Kidney tubule cell (primary cell): ENCODE data around the gene BCAS3.

Source experiments
- DNase-seq: peaks from one replicate; pipeline ENCODE4 v3.0.0-alpha.2; 2018; ENCODE audit warnings: low spot score

The BCAS3 gene

DNA sequence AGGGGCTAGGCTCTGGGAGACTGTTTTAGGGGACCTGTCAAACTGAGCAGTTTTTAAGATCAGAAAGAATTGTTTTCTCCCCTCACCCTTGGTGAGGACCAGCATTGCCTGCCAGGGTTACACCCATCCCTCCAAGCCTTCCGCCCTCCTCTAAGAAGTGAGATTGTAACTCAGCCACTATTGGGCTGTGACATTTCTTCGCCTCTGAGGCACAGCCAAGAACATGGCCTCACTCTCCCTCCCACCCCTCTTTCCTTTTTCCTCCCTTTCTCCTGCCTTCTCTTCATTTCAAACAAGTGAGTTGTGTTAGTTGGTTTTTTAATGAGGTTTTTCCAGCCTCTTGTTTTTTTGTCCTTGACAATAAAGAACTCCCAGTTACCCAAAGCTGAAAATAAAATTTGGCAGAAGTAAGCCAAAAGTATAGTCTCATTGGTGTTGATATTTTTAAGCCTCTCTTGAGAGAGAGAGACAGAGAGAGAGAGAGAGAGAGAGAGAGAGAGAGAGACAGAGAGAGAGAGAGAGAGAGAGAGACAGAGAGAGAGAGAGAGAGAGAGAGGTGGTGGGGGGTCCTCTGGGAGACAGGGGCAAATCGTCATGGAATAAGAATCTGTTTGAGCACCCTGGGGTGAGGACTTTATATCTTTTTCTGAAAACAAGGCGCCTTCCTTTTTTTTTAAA is 644.8 kb downstream of the BCAS3 start:
- no peak for DNase-seq

DNA sequence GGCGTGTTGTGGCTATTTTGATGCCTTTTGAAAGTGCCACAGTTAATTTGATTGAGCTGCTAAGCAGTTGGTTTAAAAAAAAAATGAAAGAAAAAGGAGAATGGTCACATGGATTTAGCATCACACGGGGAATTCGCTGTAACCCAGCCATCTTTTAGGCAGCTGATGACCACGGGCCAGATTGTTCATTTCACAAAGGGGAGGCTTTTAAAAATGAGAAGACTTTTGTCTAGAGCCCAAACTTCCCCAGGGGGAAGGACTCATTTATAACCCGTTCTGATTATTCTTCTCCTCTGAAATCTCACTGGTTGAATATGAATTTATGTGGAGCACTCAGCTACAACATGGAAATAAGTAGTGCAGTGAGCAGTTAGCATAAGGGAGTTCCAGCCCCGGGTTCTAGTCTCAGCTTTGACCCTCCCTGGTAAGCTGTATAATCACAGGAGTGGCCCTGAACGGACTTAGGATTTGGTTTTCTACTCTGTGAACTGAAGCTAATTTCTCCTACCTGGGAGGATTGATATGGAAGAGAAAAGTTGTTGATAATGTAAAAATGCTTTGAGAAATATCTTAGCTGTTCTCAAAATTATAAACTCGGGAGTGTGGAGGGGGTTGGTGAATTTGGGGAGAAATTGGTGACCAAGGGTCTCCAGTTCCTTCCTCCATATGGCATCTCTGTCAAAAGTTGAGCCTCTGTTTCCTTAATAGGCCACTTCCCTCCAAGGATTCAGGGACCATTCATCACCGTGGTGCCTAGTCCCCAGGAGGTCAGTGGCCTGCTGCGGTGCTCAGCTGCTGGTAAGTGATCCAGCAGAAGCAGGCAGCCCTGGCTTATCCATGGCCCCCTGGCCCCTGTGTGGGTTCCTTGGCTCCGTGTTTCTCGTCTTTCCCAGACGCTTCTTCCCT is 645.6 kb downstream of the BCAS3 start:
- DNase-seq: no peak

DNA sequence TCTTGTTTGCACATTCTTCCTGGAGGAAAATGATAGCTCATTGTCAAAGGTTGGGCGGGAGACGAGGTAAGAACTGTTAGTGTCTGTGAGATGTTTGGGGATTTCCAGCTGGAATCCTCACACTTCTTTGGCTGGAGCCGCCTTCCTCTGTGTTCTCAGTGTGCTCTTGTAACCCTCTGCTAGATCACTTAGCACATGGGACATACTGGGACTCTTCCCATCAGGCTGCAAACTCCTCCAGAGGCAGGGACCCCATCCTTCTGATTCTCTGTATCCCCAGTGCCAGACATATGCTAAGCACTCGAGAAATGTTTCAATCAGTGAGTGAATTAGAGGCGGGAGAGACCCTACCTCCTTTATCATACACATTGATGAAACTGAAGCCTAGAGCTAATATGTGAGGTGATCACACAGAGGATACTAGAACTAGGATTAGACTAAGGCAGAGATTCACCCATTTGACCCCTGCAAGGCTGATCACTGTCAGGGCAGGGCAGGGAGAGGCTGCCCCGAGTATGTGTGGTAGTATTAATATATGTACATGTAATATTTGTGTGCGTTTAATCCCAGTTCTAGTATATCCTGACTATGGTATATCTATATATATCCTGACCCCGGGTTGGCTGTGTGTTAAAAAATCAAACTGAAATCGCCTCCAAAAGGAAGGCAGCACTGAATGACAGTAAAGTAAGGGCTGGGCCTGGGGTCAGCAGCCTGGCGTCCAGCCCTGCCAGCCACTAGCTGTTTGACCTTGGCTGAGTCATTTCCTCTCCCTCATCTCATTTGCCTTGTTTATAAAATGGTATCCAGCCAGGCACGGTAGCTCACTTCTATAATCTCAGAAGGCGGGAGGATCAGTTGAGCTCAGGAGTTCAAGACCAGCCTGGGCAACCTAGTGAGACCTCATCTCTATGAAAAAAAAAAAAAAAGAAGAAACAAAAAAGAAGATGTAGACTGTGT is 646.5 kb downstream of the BCAS3 start:
- DNase-seq: peak; percentile 37

DNA sequence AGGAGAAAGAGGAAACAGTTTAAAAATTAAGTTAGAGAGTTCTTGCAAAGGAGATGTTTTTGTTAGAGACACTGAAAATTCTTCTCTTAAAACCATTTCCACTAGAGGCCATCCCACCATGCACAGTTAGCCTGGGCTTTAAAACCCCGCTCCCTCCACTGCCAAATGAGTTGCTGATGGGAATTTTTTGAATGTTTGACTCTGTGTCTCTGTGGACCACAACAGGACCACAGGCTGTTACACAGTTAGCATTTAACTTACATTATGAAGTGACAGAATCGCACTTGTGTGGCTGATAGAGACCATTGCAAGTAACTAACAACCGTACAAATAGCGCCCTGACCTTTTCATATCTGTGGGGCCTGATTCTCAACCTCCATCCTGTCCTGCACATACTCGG is 647.3 kb downstream of the BCAS3 start:
- DNase-seq: no peak

DNA sequence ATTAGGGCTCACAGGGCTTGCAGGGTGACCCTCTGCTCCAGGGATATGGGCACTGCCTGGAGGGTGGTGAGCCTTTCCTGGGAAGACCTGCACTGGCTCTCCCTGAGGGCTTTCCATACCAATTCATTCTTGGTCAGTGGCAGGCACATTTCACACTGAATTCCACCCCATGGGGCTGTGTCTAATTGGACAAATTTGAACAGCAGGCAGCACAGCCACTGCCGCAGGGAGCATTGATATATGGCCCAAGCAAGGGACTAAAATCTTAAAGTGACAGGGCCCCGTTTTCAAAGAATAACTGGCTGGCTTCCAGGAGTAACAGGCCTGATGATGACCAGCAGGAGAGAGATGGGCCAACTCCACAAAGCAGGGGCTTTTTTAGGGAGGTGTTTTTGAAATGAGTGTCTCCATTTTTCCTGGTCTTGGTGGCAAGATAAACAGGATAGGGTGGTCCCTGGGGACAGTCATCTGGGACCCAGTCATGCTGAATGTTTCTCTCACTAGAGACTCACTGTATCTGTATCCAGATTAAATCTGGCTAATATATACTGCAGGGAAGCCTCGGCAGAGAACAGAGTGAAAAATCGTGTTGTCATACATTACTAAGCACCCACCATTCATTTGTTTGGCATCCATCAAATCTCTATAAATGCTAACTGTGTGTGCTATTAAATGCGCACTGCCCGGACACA is 647.9 kb downstream of the BCAS3 start:
- DNase-seq: peak; percentile 13

DNA sequence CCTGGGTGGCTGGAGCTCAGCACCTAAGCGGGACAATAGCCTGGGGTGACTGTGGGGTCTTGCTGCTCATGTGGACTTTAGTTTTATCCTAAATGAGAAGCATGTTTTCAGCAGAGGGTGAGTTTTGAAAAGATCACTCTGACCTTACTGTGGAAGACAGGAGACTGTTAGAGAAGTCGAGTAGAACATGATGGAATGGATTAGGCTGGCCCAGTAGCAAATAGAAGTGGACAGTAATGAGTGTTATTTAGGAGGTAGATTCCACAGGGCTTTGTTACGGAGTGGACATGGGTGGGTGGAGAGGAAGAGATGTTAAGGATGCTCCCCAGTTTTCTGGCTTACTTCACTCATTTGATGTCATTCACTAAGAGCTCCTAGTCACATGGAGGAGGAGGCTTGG is 648.7 kb downstream of the BCAS3 start:
- no peak for DNase-seq

DNA sequence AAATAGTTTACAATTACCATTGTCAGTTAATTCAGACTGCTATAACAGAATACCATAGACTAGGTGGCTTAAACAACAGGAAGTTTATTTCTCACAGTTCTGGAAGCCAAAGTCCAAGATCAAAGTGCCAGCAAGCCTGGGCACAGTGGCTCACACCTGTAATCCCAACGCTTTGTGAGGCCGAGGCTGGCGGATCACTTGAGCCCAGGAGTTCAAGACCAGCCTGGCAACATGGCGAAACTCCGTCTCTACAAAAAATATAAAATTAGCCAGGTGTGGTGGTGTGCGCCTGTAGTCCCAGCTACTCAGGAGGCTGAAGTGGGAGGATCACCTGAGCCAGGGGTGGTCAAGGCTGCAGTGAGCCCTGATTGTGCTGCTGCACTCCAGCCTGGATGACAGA is 650.7 kb downstream of the BCAS3 start:
- no peak for DNase-seq

DNA sequence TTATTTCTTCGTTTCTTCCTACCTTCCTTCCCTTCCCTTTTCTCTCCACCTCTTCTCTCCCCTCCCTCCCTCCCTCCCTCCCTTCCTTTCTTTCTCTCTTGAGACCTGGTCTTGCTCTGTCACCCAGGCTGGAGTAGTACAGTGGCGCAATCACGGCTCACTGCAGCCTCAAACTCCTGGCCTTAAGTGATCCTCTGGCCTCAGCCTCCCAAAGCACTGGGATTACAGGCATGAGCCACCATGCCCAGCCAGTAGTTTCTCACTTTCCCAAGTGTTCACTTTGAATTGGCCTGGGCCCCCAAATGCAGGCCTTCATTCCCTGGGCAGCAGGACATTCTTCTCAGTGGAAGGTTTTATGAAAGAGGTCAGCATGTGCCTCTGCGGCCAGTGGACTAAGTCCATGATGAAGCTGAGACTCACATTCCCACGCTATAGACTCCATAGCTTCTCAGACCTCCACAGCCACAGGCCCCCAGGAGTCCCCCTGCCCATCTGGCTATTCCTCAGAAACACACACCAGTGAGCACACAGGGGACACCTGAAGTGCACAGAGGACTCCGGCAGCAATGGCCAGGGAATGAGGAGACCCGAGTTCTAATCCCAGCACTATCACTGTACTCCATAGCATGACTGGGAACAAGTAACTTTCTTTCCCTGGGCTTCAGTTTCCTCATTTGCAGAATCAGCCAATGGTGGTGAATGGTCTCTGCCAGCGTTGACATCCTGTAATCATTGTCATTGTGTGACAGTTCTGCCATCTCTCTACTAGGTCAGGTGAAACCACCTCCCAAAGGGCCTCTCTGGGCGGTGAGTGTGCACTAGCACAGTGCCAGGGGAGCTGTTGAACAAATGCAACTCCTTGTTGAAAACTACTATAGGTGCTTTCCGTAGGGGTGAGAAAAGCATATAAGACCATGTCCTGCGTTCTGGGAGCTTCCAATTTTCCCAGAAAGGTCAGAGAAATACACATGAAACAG is 652.8 kb downstream of the BCAS3 start:
- DNase-seq: no peak

DNA sequence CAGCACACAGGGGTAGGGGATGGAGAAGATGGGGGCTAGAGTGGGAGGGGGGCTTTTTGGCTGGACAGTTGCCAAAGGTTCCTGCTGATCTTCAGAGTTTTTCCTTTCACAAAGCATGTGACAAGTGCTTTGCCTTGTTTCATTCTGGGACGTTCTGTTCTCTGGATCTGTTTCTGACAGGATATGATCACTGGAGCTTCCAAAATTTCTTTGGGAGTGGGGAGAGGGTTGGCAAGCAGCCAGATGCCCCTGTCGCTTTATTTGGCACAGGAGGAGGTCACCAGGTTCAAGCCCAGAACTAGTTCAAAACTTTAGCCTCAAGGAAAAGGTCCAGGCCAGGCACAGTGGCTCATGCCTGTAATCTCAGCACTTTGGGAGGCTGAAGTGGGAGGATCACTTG is 653.5 kb downstream of the BCAS3 start:
- DNase-seq: no peak

DNA sequence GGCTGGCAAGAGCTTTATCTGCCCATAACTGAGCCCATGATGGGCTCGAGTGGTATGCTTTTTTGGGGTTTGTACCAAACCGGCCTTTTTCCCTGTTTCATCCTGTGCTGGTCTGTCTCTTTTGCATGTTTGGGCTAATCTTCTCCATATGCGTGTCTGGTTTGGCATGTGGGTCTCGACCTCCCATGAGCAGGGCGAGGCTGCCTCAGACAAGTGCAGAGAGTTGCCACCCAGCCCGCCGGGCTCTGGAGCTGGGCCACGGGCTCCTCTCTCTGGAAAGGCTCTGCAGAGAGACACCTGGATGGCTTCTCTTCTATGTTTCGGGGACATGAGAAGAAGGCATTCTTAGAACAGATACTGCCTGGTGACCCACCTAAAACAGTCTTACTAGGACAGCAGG is 654.2 kb downstream of the BCAS3 start:
- no peak for DNase-seq

DNA sequence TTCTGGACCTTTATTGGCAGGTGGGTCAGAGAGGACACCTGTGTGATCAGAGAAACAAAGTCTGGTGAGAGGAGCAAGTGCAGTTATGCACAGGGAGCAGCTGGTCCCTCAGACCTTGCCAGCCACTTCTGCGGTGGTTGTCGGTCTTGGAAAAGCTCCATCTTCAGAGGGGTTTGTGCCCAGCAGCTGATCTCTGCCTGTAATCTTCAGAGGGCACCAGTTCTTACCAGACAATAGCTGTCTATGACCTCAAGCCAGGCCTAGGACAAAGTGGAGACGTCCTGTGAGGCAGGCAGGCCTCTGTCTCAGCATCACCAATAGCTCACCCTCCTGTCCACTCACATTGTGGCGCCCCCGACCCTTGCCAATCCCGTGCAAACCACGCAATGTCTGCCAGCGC is 655.5 kb downstream of the BCAS3 start:
- DNase-seq: no peak

DNA sequence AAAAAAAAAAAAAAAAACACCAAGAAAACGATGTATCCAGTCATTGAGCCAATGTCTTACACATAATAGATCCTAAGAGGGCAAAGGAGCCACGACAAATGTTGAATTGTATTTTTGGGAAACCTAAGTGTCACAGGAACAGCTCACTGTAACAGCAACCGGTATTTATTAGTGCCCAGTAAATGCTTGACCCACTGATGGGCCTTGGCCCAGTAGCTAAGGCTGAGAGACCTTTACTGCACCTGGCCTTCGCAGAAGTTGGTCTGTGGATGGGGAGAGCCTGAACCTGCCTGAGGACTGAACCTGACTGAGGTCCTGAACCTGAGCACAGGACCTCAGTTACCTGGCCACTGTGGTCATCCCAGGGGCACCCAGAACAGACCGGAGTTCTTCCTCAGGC is 657.0 kb downstream of the BCAS3 start:
- no peak for DNase-seq

DNA sequence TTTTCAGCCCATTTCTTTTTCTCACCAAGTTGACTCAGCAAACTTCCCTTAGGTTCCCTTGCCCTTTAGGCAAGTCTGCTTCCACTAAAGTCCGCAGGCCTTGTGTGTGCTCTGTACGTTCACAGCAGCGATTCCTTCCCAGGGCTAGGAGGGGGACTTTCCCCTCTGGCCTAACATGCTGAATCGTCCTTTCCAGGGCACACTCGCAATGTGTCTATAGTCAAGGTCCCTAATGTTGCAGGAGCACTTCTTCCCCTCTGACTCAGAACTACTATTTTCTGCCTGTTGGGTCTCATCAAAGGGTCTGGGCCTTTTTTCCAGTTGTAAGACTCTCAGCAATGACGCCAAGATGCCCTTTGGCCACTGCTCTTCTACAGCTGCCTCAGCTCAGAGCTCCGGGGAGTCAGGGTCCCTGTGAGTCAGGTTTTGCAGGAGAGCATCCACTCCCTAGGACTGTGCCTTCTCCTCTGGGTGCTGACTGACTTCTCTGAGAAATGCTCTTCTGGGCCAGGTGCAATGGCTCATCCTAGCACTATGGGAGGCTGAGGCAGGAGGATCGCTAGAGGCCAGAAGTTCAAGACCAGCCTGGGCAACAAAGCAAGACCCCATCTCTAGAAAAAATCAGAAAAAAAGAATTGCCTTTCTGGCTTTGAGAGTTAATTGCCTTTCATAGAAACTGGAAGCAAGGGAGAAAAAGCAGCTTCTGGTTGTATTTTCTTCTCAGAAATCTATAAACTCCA is 657.6 kb downstream of the BCAS3 start:
- peak; percentile 69 for DNase-seq

DNA sequence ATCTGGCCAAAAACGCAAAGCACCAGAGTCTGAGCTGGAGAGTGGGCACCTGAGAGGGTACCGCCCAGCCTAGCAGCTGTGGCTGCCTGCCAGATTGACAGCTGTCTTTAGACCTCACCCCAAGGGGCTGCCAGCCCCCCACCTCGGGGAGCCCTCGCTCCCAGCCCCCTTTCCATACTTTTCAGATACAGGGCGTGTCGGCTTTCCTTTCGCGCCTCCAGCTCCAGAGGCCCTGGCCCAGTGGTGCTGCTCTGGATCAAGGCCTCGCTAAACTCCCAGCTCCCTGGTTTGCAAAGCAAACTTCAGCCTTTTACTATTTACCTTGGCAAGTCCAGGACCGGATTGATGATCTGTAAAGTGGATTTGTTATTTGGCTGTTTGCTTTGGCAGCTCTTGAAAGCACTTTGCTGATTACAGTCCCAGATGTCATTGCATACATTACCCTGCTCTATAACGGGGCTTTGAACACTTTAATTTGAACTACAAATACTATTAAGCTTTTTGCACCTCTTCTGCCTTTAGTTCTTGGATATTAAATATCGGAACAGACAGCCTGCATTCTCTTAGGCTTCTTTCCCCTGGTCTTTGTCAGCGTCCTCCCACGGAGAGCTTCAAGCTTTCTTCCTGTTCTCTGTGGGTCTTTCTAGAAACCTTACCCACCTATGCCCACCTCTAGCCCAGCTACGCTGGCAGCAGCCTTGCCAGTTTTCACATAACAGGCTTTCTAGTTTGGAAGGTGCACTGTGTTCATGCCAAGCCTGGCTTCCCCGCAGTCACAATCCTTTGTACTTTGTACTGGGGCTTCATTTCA is 658.4 kb downstream of the BCAS3 start:
- DNase-seq: peak; percentile 13

DNA sequence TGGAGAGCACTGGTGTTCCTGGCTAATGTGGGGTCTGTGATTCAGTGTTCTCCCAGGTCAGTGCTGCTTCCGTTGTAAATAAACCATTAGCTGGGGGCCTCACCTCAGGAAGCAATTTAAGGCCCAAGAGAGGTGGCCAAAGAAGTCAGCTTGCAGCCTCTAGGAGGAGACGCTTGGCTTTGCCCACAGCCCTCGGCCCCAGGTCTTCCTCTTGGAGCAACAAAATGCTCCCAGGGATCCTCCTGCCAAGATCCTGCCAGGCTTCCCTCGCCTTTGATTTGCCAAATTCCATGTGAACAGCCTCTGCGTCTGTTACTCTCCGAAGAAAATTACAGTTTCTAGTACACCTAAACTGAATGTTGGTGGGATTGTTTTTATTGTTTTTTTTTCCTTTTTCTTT is 659.6 kb downstream of the BCAS3 start:
- peak; percentile 8 for DNase-seq

DNA sequence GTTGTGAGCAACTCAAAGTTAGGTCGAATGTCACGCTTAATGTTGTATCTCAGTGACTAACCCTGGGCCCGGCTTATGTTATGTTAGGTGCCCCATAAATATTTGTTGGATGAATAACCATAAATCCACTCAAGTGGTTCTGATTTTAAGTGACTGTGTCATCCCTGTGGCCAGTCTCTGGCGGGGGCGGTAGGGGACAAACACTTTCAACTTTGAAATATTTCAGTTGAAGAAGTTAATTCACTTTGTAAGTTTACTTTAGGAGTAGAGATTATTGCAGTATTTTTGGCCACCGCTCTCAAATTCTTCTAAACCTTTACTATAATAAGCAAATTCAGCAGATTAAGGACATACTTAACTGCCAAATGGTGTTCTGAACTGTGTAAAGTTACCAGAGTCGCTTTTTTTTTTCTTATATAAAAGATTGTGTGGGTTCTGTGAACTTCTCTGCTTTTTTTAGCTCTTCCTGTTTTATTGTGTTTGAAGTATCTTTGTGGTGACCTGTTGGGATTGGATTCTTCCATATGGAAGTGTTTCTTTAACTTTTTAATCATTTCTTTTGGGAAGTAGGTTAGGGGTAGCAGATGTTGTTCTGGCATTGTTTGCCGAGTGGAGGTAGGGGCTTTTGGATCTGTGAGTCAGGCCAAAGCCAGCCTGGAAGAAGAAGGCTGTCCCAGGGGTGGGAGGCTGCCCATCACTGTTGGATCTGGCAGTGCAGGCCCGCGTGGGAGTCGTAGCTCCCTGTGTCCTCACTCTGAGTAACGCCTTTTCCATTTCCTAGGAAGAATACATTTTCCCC is 660.5 kb downstream of the BCAS3 start:
- peak; percentile 88 for DNase-seq

DNA sequence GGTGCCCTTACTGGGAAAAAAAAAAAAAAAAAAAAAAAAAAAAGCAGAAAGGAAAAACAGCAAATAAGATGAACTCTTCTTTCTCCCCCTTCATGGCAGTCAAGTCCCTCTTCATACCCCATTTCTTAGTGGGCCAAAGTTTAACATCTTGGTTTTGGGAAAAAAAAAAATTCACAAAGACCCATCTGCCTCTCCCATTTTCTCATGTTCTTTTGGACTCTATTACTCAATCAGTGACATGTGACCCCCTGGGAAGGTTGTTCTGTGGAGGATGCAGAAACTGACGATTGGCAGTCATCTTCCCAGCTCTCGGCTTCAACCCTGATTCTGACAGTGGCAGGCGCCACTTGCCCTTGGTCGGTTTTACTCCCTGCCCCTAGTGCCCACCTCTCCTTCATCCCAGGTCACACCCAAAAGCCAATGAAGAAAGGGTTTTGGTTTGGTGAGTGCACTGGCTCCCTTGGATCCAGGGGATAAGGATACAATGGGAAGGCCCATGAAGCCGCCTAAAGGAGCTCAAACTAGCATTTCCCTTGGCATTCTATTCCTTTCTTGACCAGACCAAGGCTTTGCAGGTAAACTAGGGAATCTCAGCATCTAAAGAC is 661.3 kb downstream of the BCAS3 start:
- no peak for DNase-seq
